Fibroblast of mammary gland (primary cell): ENCODE data around the gene ANO2.

Source experiments
- DNase-seq: peaks from one replicate; pipeline ENCODE4 v3.0.0-alpha.2; 2010; ENCODE audit warnings: low read depth
- H3K4me3 ChIP-seq: 2 replicates; pipeline ENCODE4 v1.5.1; 2011; ENCODE audit warnings: low read depth, mild to moderate bottlenecking, low read length, moderate library complexity; ENCODE audit not compliant: control insufficient read depth
- CTCF ChIP-seq: conservative IDR thresholded peaks from 2 replicates; pipeline ENCODE4 v1.5.1; 2011; ENCODE audit warnings: low read depth, low read length, inconsistent platforms; ENCODE audit not compliant: control insufficient read depth, insufficient read depth

The ANO2 gene

GRCh38 chr12:5624486-5625272, 320.4 kb downstream of the ANO2 start:
- DNase-seq, result no peak
- H3K4me3 ChIP-seq, result no peak overlapping the region
- no peak for TF ChIP-seq CTCF

GRCh38 chr12:5623411-5623810, 321.6 kb downstream of the ANO2 start:
- no peak overlapping the region for H3K4me3 ChIP-seq
- DNase-seq, result no peak
- TF ChIP-seq CTCF, result no peak

- no peak for DNase-seq
- H3K4me3 ChIP-seq, result no peak overlapping the region
- TF ChIP-seq CTCF, result no peak
These were observed 322.8 kb downstream of the ANO2 start for GRCh38 chr12:5622280-5622679.

- no peak for TF ChIP-seq CTCF
- no peak overlapping the region for H3K4me3 ChIP-seq
- DNase-seq, result no peak
These were observed 323.7 kb downstream of the ANO2 start for GRCh38 chr12:5621329-5621728.

- H3K4me3 ChIP-seq, result no peak overlapping the region
- no peak for TF ChIP-seq CTCF
- no peak for DNase-seq
These were observed 324.2 kb downstream of the ANO2 start for GRCh38 chr12:5620896-5621295.

- no peak overlapping the region for H3K4me3 ChIP-seq
- no peak for DNase-seq
- TF ChIP-seq CTCF, result no peak
These were observed 325.4 kb downstream of the ANO2 start for GRCh38 chr12:5619628-5620027.
